Fibroblast of villous mesenchyme (primary cell): ENCODE measurements around the gene MEF2A. TPM values are rescaled to one million over a fixed set of nuclear protein-coding genes. Genes with fewer than 3 reads are reported as not detected.

Experiments used
- DNase-seq: peaks from one replicate; pipeline ENCODE4 v3.0.0-alpha.2; 2010; ENCODE audit warnings: low read depth
- H3K4me3 ChIP-seq: 2 replicates; pipeline ENCODE4 v1.5.1; 2011; ENCODE audit warnings: low read depth, mild to moderate bottlenecking, low read length
- CTCF ChIP-seq: IDR thresholded peaks from 2 replicates; pipeline ENCODE4 v1.5.1; 2012; ENCODE audit warnings: low read depth, mild to moderate bottlenecking, low read length; ENCODE audit not compliant: insufficient read depth
- total RNA-seq: library from RNA; depleted of rRNA; stranded (reverse); fragments of >200 nt; gene quantifications from 2 replicates; pipeline ENCODE4 v1.2.3, GENCODE V29; 2012

Gene MEF2A
- total RNA-seq, 1 donor: 28.1 TPM

GRCh38 chr15:99728916-99729315 lies 163.1 kb downstream of the MEF2A start:
- DNase-seq: no peak

GRCh38 chr15:99729327-99729726 lies 163.5 kb downstream of the MEF2A start:
- no peak for TF ChIP-seq CTCF

More at GRCh38 chr15:99728916-99729315, 163.1 kb downstream of the MEF2A start:
- TF ChIP-seq CTCF: no peak
- no peak overlapping the region for H3K4me3 ChIP-seq

GRCh38 chr15:99729920-99730319 lies 164.1 kb downstream of the MEF2A start:
- TF ChIP-seq CTCF: peak; percentile 67
- DNase-seq: peak; percentile 61
- H3K4me3 ChIP-seq: no peak overlapping the region

More at GRCh38 chr15:99729327-99729726, 163.5 kb downstream of the MEF2A start:
- no peak overlapping the region for H3K4me3 ChIP-seq
- no peak for DNase-seq

- TF ChIP-seq CTCF: no peak
- DNase-seq: no peak
- peak overlapping the region; percentile 80 for H3K4me3 ChIP-seq
Measured at GRCh38 chr15:99731336-99732123, 165.7 kb downstream of the MEF2A start.

GRCh38 chr15:99732124-99732750 lies 166.5 kb downstream of the MEF2A start:
- peak overlapping the region; percentile 80 for H3K4me3 ChIP-seq
- no peak for TF ChIP-seq CTCF
- DNase-seq: peak; percentile 33

- H3K4me3 ChIP-seq: peak overlapping the region; percentile 80
- DNase-seq: no peak
- no peak for TF ChIP-seq CTCF
Measured at GRCh38 chr15:99732751-99733267, 167.0 kb downstream of the MEF2A start.
